ENCODE data around the gene AATK. TPM values are rescaled to one million over a fixed set of nuclear protein-coding genes. Genes with fewer than 3 reads are reported as not detected.
A peak's percentile ranks its signal among the peaks of the same experiment; 100 is the strongest.

Gene AATK
- polyA plus RNA-seq, 1 donor (not counting 4 experiments of a cell fraction or from before 2014, with no cell fraction given) = 0.16 TPM

GRCh38 chr17:81121841-81122733 is 43.9 kb downstream of the AATK start:
- Histone ChIP-seq H4K20me1 (ENCODE audit: control insufficient read depth, extremely low read depth, insufficient read depth, low read length) (peaks cover 2% of the 10 kb centered on the region), H3K4me3 (ENCODE audit: control insufficient read depth in 2 of 3, extremely low read depth in 1 of 3, insufficient read depth in 2 of 3, low read depth in 1 of 3, low read length in 3 of 3) (no peak overlapping the region), H3K9ac (ENCODE audit: control insufficient read depth, extremely low read depth, insufficient read depth, low read length) (no peak overlapping the region), H3K27ac (ENCODE audit: control insufficient read depth, insufficient read depth, low read length) (no peak overlapping the region), H3K79me2 (ENCODE audit: control insufficient read depth, insufficient read depth, low read length) (no peaks in the 10 kb centered on the region), H2AFZ (ENCODE audit: control insufficient read depth, low read length) (no peak overlapping the region), H3K9me3 (ENCODE audit: control insufficient read depth, low read depth, low read length) (no peaks in the 10 kb centered on the region), H3K36me3 (ENCODE audit: control insufficient read depth in 2 of 2, extremely low read depth in 1 of 2, insufficient read depth in 2 of 2, low read length in 2 of 2) (peaks cover 0 to 1% of the 10 kb centered on the region in 2 experiments), H3K4me2 (ENCODE audit: control insufficient read depth, extremely low read depth, insufficient read depth, low read depth, low read length) (no peak overlapping the region), H3K9me1 (ENCODE audit: control insufficient read depth, extremely low read depth, insufficient read depth, low read length) (no peaks in the 10 kb centered on the region), H3K27me3 (ENCODE audit: control insufficient read depth, extremely low read depth, insufficient read depth, low read length) (peaks cover 63% of the 10 kb centered on the region), H3K4me1 (ENCODE audit: control insufficient read depth, extremely low read depth, insufficient read depth, low read length) (peaks cover 16% of the 10 kb centered on the region)
- FAIRE-seq (no peak), DNase-seq (ENCODE audit: low read depth, low spot score) (no peak)
- TF ChIP-seq, protein P1, sequence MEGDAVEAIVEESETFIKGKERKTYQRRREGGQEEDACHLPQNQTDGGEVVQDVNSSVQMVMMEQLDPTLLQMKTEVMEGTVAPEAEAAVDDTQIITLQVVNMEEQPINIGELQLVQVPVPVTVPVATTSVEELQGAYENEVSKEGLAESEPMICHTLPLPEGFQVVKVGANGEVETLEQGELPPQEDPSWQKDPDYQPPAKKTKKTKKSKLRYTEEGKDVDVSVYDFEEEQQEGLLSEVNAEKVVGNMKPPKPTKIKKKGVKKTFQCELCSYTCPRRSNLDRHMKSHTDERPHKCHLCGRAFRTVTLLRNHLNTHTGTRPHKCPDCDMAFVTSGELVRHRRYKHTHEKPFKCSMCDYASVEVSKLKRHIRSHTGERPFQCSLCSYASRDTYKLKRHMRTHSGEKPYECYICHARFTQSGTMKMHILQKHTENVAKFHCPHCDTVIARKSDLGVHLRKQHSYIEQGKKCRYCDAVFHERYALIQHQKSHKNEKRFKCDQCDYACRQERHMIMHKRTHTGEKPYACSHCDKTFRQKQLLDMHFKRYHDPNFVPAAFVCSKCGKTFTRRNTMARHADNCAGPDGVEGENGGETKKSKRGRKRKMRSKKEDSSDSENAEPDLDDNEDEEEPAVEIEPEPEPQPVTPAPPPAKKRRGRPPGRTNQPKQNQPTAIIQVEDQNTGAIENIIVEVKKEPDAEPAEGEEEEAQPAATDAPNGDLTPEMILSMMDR (optimal IDR thresholded peaks at IDR 0.05 in 1 of 3, IDR thresholded peaks at IDR 0.05 in 1 of 3, conservative IDR thresholded peaks at IDR 0.05 in 1 of 3; ENCODE audit: extremely low read depth in 1 of 3, insufficient read depth in 2 of 3, low read length in 3 of 3) = no peak
- TF ChIP-seq EZH2 (IDR thresholded peaks at IDR 0.05; ENCODE audit: low read length) = peak; percentile 76
- dilution Hi-C loops (cut with MboI; ENCODE audit: extremely low pct_ligation_motif_present, low sequenced_read_pairs) = no loop called here

- H3K9ac ChIP-seq (ENCODE audit: control insufficient read depth, extremely low read depth, insufficient read depth, low read length) = no peak overlapping the region
- H3K27me3 ChIP-seq (ENCODE audit: control insufficient read depth, extremely low read depth, insufficient read depth, low read length) = peaks cover 54% of the 10 kb centered on the region
- H3K36me3 ChIP-seq (ENCODE audit: control insufficient read depth in 2 of 2, extremely low read depth in 1 of 2, insufficient read depth in 2 of 2, low read length in 2 of 2) = peaks cover 2 to 6% of the 10 kb centered on the region in 2 experiments
- H3K9me1 ChIP-seq (ENCODE audit: control insufficient read depth, extremely low read depth, insufficient read depth, low read length) = no peaks in the 10 kb centered on the region
- FAIRE-seq (no peak), DNase-seq (ENCODE audit: low read depth, low spot score) (no peak)
- TF ChIP-seq EZH2 (IDR thresholded peaks at IDR 0.05; ENCODE audit: low read length) = no peak
- TF ChIP-seq, protein P1 (optimal IDR thresholded peaks at IDR 0.05 in 1 of 3, IDR thresholded peaks at IDR 0.05 in 1 of 3, conservative IDR thresholded peaks at IDR 0.05 in 1 of 3; ENCODE audit: extremely low read depth in 1 of 3, insufficient read depth in 2 of 3, low read length in 3 of 3) = peak in 1 of 3 experiments; percentile 37
- dilution Hi-C loops (cut with MboI; ENCODE audit: extremely low pct_ligation_motif_present, low sequenced_read_pairs) = no loop called here
- no peak overlapping the region for H3K4me3 ChIP-seq (ENCODE audit: control insufficient read depth in 2 of 3, extremely low read depth in 1 of 3, insufficient read depth in 2 of 3, low read depth in 1 of 3, low read length in 3 of 3)
- peaks cover 2% of the 10 kb centered on the region for H4K20me1 ChIP-seq (ENCODE audit: control insufficient read depth, extremely low read depth, insufficient read depth, low read length)
- no peak overlapping the region for H2AFZ ChIP-seq (ENCODE audit: control insufficient read depth, low read length)
- no peaks in the 10 kb centered on the region for H3K9me3 ChIP-seq (ENCODE audit: control insufficient read depth, low read depth, low read length)
- peaks cover 16% of the 10 kb centered on the region for H3K4me1 ChIP-seq (ENCODE audit: control insufficient read depth, extremely low read depth, insufficient read depth, low read length)
- no peaks in the 10 kb centered on the region for H3K79me2 ChIP-seq (ENCODE audit: control insufficient read depth, insufficient read depth, low read length)
- no peak overlapping the region for H3K27ac ChIP-seq (ENCODE audit: control insufficient read depth, insufficient read depth, low read length)
- no peak overlapping the region for H3K4me2 ChIP-seq (ENCODE audit: control insufficient read depth, extremely low read depth, insufficient read depth, low read depth, low read length)
Measured at GRCh38 chr17:81120695-81121621, 45.1 kb downstream of the AATK start.

Data from keratinocyte (primary cell).